Measurements from ENCODE around the gene BSN.

GRCh38 chr3:49683162-49683561 is 128.9 kb downstream of the BSN start:
- TF ChIP-seq CTCF (IDR thresholded peaks at IDR 0.05) (no peak), POLR2AphosphoS5 (IDR thresholded peaks at IDR 0.05) (no peak), POLR2A (IDR thresholded peaks at IDR 0.05) (no peak)
